C4-2B (cell line): ENCODE data around the gene SLC40A1.

ENCODE experiments used
- H3K27ac ChIP-seq: fragments of 450-650 bp; 2 replicates; pipeline ENCODE4 v1.5.1; 2017
- ZFX ChIP-seq: fragments of 450-650 bp; IDR thresholded peaks from 2 replicates; pipeline ENCODE4 v1.6.1; 2017
- TF ChIP-seq, protein P1 (sequence below): fragments of 450-650 bp; conservative IDR thresholded peaks from 2 replicates; pipeline ENCODE4 v1.5.1; 2017; ENCODE audit warnings: mild to moderate bottlenecking

The SLC40A1 gene

GRCh38 chr2:189623049-189623448 is 42.5 kb upstream of the SLC40A1 start:
- H3K27ac ChIP-seq = no peak overlapping the region
- TF ChIP-seq ZFX = no peak
- TF ChIP-seq, protein P1, sequence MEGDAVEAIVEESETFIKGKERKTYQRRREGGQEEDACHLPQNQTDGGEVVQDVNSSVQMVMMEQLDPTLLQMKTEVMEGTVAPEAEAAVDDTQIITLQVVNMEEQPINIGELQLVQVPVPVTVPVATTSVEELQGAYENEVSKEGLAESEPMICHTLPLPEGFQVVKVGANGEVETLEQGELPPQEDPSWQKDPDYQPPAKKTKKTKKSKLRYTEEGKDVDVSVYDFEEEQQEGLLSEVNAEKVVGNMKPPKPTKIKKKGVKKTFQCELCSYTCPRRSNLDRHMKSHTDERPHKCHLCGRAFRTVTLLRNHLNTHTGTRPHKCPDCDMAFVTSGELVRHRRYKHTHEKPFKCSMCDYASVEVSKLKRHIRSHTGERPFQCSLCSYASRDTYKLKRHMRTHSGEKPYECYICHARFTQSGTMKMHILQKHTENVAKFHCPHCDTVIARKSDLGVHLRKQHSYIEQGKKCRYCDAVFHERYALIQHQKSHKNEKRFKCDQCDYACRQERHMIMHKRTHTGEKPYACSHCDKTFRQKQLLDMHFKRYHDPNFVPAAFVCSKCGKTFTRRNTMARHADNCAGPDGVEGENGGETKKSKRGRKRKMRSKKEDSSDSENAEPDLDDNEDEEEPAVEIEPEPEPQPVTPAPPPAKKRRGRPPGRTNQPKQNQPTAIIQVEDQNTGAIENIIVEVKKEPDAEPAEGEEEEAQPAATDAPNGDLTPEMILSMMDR = no peak

- no peak overlapping the region for H3K27ac ChIP-seq
- TF ChIP-seq ZFX = no peak
- TF ChIP-seq, protein P1 = no peak
Observed at GRCh38 chr2:189621781-189622180, 41.2 kb upstream of the SLC40A1 start.

- TF ChIP-seq, protein P1 = no peak
- TF ChIP-seq ZFX = no peak
- no peak overlapping the region for H3K27ac ChIP-seq
Observed at GRCh38 chr2:189618197-189618596, 37.6 kb upstream of the SLC40A1 start.

GRCh38 chr2:189614585-189614984 is 34.0 kb upstream of the SLC40A1 start:
- no peak for TF ChIP-seq ZFX
- TF ChIP-seq, protein P1 = no peak
- H3K27ac ChIP-seq = no peak overlapping the region

- no peak for TF ChIP-seq ZFX
- TF ChIP-seq, protein P1 = no peak
- H3K27ac ChIP-seq = no peak overlapping the region
Observed at GRCh38 chr2:189613650-189614420, 33.2 kb upstream of the SLC40A1 start.

DNA sequence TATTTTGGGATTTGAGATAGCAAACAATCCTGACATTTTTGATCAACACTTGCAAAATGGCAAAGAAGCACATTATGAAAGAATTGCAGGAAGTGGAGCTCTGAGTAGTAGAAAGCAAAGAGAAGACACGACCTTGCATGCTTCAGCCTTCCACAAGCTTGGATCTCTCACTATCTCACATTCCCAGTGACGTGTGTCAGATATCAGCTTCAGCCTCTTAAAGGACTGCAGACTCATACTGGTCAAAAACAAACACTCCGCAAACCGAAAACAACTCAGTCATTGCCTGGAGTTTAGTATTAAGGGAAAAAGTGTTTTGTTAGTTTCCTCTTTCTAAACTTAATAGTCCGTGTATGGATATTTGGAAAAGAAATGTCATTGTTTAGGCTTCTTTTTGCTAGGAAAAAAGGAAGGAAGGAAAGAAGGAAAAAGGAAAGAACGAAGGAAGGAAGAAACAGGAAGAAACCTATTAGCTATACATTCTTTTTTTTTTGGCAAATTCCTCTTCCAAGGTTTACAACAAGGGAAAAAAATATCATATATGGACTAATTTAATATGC is 32.6 kb upstream of the SLC40A1 start:
- TF ChIP-seq ZFX = no peak
- TF ChIP-seq, protein P1 = no peak
- H3K27ac ChIP-seq = no peak overlapping the region

GRCh38 chr2:189610700-189611099 is 30.1 kb upstream of the SLC40A1 start:
- no peak overlapping the region for H3K27ac ChIP-seq
- no peak for TF ChIP-seq ZFX
- TF ChIP-seq, protein P1 = no peak
